ENCODE results near the gene AGAP3.

The AGAP3 gene

DNA sequence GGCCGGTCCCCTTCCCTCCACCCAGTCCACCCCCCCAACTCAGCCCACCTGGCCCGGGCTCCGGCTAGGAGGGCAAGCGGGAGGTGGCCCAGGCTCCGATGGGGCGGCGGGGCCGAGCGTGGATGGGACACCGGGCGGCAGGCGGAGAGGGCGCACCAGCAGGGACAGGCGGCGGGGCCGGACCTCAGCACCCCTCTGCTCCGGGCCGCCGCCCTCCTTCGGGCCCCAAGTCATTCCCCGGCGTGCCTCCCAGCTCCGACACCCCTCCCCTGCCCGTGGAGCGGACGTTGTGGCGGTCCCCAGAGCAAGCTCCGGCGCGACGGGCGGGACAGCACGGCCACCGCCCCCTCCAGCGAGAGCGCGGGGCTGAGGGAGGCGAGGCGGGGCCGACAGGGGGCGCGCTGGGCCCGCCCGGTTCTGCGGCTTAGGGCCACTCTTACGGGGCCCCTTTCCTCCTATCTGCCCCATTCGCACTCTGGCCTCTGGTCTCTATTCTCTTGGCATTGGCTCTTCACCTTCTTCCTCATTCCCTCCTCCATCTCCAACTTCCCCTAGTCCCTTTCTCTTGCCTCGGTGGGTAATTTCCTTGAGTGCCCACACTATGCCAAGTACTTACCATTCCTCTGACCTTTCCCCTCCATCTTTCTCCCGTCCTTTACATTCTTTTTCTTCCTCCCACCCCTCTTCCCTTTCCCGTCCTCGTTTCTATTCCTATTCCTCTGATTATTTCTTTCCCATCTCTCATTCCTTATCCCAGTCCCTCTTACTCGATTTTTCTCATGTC lies 81.9 kb downstream of the AGAP3 start:
- DNase-seq = peak; percentile 84

- DNase-seq = no peak
These were observed 82.5 kb downstream of the AGAP3 start for GRCh38 chr7:151168787-151169162.

GRCh38 chr7:151172273-151173141 lies 86.2 kb downstream of the AGAP3 start:
- peak; percentile 93 for DNase-seq

- no peak for DNase-seq
These were observed 87.3 kb downstream of the AGAP3 start for GRCh38 chr7:151173386-151174245.

- DNase-seq = peak; percentile 76
These were observed 88.2 kb downstream of the AGAP3 start for GRCh38 chr7:151174246-151175046.

DNA sequence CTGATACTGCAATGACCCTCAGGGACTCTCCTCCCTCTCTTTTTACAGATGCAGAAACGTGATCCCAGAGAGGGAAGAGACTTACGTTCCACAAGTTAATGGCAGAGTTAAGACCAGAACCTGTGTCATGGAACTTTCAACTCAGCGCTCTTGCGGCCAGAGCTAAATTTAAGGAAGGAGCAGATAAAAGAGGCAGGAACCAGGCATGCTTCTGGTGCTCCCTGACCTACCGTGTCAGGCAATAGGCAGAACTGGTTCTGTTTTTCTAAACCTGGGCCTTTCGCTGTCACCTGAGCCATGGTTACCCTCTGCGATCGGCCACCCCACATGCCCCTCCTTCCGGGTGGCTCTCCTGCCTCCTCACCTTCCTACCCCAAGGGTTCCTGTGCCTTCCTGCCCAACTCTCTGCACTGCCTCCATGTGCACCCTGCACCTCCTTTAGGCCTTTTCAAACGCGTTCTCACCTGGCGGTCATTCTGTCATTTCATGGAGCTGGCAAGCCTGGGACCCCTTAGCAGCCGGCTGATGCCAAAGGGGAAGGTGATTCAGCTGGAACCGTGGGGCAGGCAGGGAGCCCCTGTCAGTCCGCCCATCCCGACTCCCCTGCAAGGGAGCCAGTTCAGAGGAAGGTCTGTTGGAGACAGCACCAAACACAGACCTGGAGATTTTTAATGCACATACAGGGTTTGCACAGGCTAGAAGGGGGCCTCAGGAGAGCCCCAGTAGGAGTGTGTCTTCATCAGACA lies 88.9 kb downstream of the AGAP3 start:
- no peak for DNase-seq

- DNase-seq = no peak
These were observed 89.6 kb downstream of the AGAP3 start for GRCh38 chr7:151175793-151176311.

DNA sequence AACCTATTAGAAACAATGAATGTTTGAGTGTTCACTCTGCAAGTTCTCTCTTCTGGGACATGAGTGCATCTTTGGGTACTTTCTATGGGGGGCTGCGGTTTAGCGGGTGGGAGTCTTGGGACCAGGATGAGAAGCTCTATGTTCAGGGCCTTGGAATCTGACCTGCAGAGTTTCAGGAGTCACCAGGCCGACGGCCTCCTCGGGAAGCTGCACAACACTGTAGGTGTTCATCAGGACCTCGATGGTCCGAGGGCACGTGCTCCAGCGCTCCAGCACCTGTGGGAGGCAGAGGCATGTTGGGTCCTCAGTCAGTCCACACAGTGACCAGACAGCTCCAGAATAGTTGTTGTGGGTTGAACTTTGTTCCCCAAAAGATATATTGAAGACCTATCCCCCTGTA lies 90.1 kb downstream of the AGAP3 start:
- DNase-seq = no peak

- peak; percentile 19 for DNase-seq
These were observed 91.0 kb downstream of the AGAP3 start for GRCh38 chr7:151177310-151177709.

DNA sequence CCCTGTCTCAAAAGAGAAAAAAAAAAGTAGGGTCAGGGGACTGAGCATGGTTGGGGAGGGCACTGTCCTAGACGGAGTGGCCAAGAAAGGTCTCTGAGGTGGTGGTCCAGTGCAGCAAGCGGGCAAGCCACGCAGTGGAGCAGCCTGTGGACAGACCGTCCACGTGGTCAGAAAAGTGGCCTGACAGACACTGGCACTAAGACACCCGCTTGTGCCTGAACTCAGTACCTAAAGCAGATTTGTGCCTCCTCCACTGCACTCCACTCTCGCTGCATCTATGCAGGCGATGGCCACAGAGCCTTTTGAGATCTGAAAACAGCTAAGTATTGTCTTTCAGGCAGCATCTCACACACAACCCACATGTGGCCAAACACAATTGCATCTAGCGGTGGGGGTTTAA lies 92.0 kb downstream of the AGAP3 start:
- peak; percentile 7 for DNase-seq

DNA sequence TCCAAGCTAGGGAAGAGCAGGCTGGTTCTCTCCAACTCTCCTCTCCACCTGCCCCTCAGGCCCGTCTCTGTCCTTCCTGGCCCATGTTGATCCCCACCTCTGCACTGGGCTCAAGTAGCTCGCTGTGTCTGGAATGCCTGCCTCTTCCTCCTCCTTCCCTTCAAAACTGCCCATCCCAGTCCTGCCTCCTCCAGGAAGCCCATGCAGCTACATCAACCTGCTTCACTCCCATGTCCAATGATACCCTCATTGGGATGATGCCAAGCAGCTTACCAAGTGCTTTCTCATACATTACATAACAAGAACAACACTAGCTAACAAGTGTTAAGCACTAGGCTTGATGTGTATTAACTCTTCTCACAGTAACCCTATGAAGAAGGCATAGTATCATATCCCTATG lies 92.6 kb downstream of the AGAP3 start:
- no peak for DNase-seq

- DNase-seq = no peak
These were observed 93.1 kb downstream of the AGAP3 start for GRCh38 chr7:151179287-151179860.

- DNase-seq = no peak
These were observed 93.7 kb downstream of the AGAP3 start for GRCh38 chr7:151179946-151180345.

DNA sequence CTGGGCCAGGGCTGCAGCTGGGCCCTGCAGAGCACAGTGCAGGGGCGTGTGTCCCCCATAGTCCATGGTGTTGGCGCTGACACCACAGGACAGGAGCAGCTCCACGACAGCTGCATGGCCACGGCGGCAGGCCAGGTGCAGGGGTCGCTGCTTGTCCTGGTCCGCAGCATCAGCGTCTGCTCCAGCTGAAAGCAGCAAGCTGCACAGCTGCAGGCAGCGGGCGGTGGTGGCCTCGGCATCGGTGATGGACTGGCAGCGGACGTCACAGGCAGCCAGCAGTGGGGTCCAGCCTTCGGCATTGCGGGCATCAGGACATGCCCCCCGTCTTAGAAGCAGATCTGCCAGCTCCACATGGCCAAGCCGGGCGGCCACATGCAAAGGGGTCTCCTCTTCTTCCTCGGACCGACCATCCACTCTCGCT lies 94.7 kb downstream of the AGAP3 start:
- DNase-seq = no peak

- no peak for DNase-seq
These were observed 99.7 kb downstream of the AGAP3 start for GRCh38 chr7:151185762-151186639.

- DNase-seq = no peak
These were observed 100.5 kb downstream of the AGAP3 start, which contains the start of gene ASB10 for GRCh38 chr7:151186640-151187408. TSS of gene ASB10 (minus strand) at chr7:151187250. CDS start at chr7:151187130, 120 bp downstream.

DNA sequence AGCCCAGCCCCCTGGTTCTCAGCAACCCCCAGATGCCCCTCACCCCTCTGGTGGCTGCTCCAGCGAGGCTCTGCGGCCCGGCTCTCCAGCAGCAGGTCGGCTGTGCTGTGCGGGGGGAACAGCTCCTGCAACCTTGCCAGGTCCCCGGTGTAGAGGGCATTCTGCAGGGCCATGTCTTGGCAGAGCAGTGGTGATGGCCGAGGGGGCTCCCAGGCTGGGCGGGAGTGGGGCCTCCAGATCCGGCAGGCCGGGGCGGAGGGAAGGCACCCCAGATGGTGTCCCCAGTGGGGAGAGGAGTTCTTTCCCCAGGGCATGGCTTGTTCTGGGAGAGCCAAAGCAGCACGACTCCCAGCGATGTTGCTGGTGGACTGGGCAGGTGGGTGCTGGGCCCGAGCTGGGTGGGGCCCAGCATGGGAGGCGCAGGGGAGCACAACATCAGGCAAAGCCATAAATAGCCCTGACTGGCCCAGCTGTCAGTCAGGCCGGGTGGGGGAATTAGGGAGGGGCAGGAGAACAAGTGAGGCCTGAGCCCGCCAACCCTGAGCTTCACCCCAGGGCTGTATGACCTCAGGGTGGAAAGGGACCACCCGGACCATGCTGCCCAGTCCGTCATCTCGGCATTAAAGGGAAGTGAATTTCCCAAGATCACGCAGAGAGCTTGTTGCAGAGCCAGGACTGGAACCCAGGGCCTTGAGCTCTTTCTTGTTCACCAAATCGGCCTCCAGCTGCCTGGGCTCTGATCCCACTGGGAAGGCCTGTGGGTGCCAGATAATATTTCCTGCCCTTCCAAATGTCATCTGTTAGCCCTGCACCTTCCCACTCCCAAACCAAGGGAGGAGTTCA lies 101.4 kb downstream of the AGAP3 start:
- DNase-seq = no peak

DNA sequence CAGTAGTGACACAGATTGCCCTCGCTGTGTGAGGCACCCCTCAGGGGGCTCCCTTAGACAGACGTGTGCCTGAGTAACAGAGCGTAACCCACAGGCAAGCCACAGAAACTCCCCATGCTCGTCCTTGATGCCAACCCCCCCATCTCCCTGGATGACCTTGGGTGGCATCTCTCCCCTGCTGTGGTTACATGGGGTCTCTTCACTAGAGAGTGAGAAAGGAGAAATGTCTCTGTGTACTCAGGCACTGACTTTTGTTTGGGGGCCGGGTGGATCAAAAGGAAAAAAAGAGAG lies 101.9 kb downstream of the AGAP3 start:
- no peak for DNase-seq

Measured in activated CD8-positive, alpha-beta memory T cell treated with anti-CD3 and anti-CD28 coated beads for 24 hours (primary cell).